Kidney (tissue), 14 donors: ENCODE results near the gene KIF5A. TPM values are rescaled to one million over a fixed set of nuclear protein-coding genes. Genes with fewer than 3 reads are reported as not detected.

Experiments
- DNase-seq, 5 donors: peaks; one replicate each; pipeline ENCODE4 v3.0.0-alpha.2; 2013 to 2020
- FAIRE-seq: peaks from 2 replicates; lab custom pipeline; 2012; peaks lifted over from hg19 to GRCh38; lab: Jason Lieb, UNC
- H3K27ac ChIP-seq, 2 donors: one replicate each; pipeline ENCODE4 v1.7.0; 2013; ENCODE audit warnings: low read depth in 2 of 2, low read length in 2 of 2, inconsistent platforms in 1 of 2
- H3K27me3 ChIP-seq: one replicate; pipeline ENCODE4 v1.7.1; 2013; ENCODE audit warnings: low read length, inconsistent platforms; ENCODE audit not compliant: control insufficient read depth, insufficient read depth
- H3K36me3 ChIP-seq, 3 donors: one replicate each; pipeline versions ENCODE4 v1.7.0 to v1.7.1; 2013; ENCODE audit warnings: low read length in 3 of 3, control low read depth in 1 of 3, inconsistent platforms in 1 of 3; ENCODE audit not compliant: insufficient read depth in 3 of 3, control insufficient read depth in 2 of 3
- H3K4me1 ChIP-seq, 3 donors: one replicate each; pipeline versions ENCODE4 v1.7.0 to v1.7.1; 2013; ENCODE audit warnings: low read length in 3 of 3, inconsistent platforms in 1 of 3, low read depth in 1 of 3; ENCODE audit not compliant: control insufficient read depth in 2 of 3, insufficient read depth in 2 of 3
- H3K4me3 ChIP-seq, 3 donors: one replicate each; pipeline versions ENCODE4 v1.7.0 to v1.8.1; 2013; ENCODE audit warnings: low read length in 3 of 3, control low read depth in 1 of 3, inconsistent platforms in 1 of 3
- H3K9ac ChIP-seq, 3 donors: one replicate each; pipeline versions ENCODE4 v1.7.0 to v1.7.1; 2013; ENCODE audit warnings: low read length in 3 of 3, control low read depth in 1 of 3, inconsistent platforms in 1 of 3
- H3K9me3 ChIP-seq, 3 donors: one replicate each; pipeline versions ENCODE4 v1.7.0 to v1.7.1; 2013; ENCODE audit warnings: low read length in 3 of 3, control low read depth in 1 of 3, inconsistent platforms in 1 of 3; ENCODE audit not compliant: control insufficient read depth in 2 of 3, insufficient read depth in 1 of 3
- CTCF ChIP-seq: IDR thresholded peaks from 3 replicates; pipeline ENCODE4 v1.5.1; 2012; ENCODE audit warnings: mild to moderate bottlenecking, moderate library complexity, borderline replicate concordance; ENCODE audit not compliant: insufficient read depth; ENCODE audit errors: extremely low read depth
- intact Hi-C: fragments of 100-400 bp; cut with DNase I; formaldehyde crosslinking; loops from one replicate; pipeline ENCODE4 v1.11.1; 2022
- polyA plus RNA-seq: library from polyadenylated mRNA; stranded (reverse); fragments of 350-450 nt; fragmentation: Illumina TruSeq; extraction: RNeasy Lipid Tissue Mini Kit (QIAGEN cat#74804); gene quantifications from one replicate; pipeline ENCODE4 v1.2.3, GENCODE V29; 2014; ENCODE audit warnings: low read depth, low replicate concordance; ENCODE audit not compliant: insufficient read depth
- total RNA-seq: library from RNA; stranded (reverse); fragmentation: NEBNext Ultra II Directional; extraction: Animal tissue kit (Norgen Biotek cat#: 25700); gene quantifications from one replicate; pipeline ENCODE4 v1.2.1, GENCODE V29; 2021
- donor health status: control.
- donor health status: control.
- donor health status: control.
- donor health status: control.
- donor health status: control.
- donor health status: DM: yes; HTN: yes; CAD: no.
- donor health status: Normal renal cell carcinoma (clear cell type).

KIF5A gene
- total and polyA plus RNA-seq, 2 donors from 2014 or later = 0.69 to 1.3 TPM

DNA sequence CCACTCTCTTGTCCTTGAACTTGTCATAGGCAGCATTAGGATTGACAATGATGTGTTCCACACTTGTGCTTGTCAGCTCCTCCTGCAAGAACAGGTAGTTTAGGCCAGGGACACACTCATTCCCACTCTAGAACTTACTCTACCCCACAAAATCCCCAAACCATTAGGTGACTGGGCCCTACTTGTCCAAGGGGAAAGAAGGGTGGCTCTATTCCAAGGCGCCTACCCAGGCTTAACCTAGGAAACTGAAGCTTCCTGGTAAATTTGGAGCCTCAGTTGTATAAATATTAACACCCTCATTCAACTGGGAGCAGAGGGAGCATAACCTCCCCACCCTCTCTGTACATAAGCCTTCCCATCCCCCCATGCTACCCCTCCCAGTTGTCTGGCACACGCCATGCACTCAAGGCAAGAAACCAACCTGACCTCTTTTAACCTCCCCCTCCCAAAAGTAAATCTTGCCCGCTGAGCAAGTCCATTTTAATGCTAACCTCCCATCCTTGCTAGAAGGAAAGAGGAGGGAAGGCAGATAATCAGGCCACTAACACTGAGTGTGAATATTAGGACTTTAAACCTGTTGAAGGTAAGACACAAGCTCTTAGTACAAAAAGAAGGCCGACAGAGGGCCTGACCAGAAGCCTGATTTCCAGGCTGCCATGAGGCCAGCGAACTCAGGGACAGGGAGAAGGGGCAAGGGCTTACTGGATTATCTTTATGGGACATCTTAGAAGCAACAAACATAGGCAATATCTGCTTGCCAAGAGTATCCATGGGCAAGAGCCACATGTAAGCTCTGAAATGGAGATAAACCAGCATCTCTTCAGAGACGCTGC is 13.9 kb upstream of the KIF5A start:
- Histone ChIP-seq H3K9me3 (no peaks in the 10 kb centered on the region), H3K4me3 (no peak overlapping the region), H3K36me3 (peaks cover 19 to 71% (median 44%) of the 10 kb centered on the region in 3 donors), H3K27me3 (no peaks in the 10 kb centered on the region), H3K9ac (no peak overlapping the region), H3K4me1 (no peaks in the 10 kb centered on the region), H3K27ac (no peak overlapping the region)
- intact Hi-C loops = no loop called here
- no peak for TF ChIP-seq CTCF
- FAIRE-seq (no peak), DNase-seq (no peak)

DNA sequence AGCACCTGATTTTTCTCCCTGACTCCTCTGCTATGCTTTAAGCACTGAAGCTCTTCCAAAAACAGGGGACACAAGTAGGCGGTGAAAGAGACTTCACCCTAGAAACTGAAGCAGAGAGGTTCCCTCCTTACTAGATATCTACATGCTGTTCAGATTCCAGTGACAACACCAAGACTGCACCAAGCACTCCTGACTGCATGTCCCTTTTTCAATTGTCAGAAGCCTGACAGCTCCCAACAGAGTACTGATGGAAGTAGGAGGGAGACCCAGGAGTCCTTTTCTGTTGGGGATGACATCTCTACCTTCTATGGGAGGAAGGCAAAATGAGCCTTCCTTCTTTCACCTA is 13.3 kb upstream of the KIF5A start:
- intact Hi-C loops = no loop called here
- no peak for FAIRE-seq
- H3K27ac ChIP-seq = no peak overlapping the region

DNA sequence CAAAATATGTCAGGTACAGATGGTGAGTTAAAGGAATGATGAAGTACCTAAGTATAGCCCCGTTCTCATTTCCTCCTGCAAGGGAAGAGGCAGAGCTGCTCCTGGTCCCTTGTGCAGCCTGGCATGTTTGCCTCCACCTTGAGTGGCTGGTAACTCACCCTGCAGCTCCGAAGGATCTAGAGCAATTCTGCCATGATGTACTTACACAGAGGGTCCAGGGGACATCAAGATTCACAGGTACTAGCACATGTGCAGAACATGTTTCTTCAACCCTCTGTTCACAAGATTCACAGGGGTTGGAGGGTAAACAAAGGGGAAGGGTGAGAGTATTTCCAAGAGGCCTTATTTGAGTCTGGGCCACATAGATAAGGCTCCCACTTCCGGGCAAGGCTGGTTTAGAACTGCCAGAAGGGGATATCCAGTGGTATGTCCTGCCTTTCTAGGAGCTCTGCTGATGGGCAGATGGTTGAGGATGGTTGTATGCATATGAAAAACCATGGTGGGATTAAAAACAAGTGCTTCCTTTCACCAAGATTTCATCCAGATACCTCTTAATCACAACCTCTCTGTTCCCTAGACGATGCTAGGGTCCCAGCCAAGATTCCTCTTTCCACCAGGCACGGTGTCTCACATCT is 10.6 kb upstream of the KIF5A start:
- Histone ChIP-seq H3K4me1 (no peaks in the 10 kb centered on the region), H3K36me3 (peaks cover 4 to 39% (median 22%) of the 10 kb centered on the region in 3 donors), H3K4me3 (no peak overlapping the region), H3K27me3 (no peaks in the 10 kb centered on the region), H3K9me3 (no peaks in the 10 kb centered on the region), H3K9ac (no peak overlapping the region), H3K27ac (no peak overlapping the region)
- TF ChIP-seq CTCF = no peak
- DNase-seq = no peak
- FAIRE-seq = no peak
- intact Hi-C loops = no loop called here

More for the DNA sequence above, 13.3 kb upstream of the KIF5A start:
- no peak overlapping the region for H3K4me3 ChIP-seq
- H3K9ac ChIP-seq = no peak overlapping the region
- H3K36me3 ChIP-seq = peaks cover 17 to 65% (median 42%) of the 10 kb centered on the region in 3 donors
- no peak for TF ChIP-seq CTCF
- H3K27me3 ChIP-seq = no peaks in the 10 kb centered on the region
- no peak for DNase-seq
- H3K9me3 ChIP-seq = no peaks in the 10 kb centered on the region
- no peaks in the 10 kb centered on the region for H3K4me1 ChIP-seq
